ENCODE measurements around the gene TMEM150A.

Gene TMEM150A, protein sequence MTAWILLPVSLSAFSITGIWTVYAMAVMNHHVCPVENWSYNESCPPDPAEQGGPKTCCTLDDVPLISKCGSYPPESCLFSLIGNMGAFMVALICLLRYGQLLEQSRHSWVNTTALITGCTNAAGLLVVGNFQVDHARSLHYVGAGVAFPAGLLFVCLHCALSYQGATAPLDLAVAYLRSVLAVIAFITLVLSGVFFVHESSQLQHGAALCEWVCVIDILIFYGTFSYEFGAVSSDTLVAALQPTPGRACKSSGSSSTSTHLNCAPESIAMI

DNA sequence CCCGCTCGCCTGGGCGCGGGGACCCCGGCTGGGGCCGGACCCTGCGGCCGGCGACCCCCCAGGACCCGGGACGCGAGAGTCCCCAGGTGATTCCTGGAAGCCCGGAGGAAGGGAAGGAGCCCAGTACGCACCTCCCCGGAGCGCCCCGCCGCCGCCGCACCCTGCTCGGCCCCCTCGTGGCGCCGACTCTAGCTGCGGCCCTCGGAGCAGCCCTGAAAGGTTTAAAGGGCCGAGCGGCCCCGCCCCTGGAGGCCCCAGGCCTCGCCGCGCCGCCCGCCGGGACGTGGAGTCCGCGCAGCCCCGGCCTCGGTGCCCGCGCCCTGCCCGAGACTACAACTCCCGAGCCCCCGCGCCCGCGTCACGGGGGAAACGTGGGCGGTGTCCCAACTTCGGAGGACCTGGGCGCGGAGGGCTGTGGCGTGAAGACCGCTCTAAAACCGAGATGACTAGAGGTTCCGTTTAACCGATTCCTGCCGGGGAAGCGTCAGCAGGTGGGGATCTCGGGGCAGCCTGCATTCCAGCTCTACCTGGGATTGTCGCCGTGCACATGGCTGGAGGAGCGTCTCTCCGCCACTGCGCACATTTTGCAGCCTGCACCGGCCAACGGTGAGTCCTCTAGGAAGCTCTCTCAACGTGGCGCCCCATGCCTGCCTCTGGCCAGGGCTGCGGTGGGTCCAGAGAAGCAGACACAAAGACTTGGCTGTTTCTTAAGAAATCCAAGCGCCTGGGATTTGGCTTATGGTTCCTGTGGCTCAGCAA is at the start of gene TMEM150A:
TMEM150A (minus strand) TSS at position 223 of the 759 bp plus-strand sequence. CDS start 750 bp downstream, outside the sequence.
- TF ChIP-seq, protein P1, sequence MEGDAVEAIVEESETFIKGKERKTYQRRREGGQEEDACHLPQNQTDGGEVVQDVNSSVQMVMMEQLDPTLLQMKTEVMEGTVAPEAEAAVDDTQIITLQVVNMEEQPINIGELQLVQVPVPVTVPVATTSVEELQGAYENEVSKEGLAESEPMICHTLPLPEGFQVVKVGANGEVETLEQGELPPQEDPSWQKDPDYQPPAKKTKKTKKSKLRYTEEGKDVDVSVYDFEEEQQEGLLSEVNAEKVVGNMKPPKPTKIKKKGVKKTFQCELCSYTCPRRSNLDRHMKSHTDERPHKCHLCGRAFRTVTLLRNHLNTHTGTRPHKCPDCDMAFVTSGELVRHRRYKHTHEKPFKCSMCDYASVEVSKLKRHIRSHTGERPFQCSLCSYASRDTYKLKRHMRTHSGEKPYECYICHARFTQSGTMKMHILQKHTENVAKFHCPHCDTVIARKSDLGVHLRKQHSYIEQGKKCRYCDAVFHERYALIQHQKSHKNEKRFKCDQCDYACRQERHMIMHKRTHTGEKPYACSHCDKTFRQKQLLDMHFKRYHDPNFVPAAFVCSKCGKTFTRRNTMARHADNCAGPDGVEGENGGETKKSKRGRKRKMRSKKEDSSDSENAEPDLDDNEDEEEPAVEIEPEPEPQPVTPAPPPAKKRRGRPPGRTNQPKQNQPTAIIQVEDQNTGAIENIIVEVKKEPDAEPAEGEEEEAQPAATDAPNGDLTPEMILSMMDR (IDR thresholded peaks at IDR 0.05; ENCODE audit: insufficient read depth, low read depth, low read length, missing control alignments), result no peak
- H3K4me3 ChIP-seq (ENCODE audit: low read length), result peak within 1 kb of the TSS; percentile 73

DNA sequence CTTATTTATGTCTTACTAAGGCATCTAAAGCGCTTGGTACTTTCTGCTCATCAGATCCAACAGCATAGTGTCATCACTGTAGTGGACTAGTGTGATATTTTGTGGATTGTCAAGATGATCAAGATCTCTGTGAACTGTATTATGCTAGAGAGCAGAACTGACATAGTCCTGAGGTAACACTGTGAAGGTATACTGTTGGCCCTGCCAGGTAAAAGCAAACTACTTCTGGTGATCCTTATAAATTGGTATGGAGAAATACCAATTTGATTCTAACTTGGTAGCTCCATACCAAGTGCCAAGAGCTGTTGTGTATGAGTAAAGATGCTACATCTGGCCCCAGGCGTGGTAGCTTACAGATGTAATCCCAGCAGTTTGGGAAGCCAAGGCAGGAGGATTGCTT is 49.6 kb upstream of the TMEM150A start:
- H3K4me3 ChIP-seq (ENCODE audit: low read length), result no peak overlapping the region
- DNase-seq (ENCODE audit: low read depth), result no peak
- TF ChIP-seq, protein P1 (IDR thresholded peaks at IDR 0.05; ENCODE audit: insufficient read depth, low read depth, low read length, missing control alignments), result no peak

More for the DNA sequence above, at the start of gene TMEM150A:
- DNase-seq (ENCODE audit: low read depth), result peak; percentile 91

DNA sequence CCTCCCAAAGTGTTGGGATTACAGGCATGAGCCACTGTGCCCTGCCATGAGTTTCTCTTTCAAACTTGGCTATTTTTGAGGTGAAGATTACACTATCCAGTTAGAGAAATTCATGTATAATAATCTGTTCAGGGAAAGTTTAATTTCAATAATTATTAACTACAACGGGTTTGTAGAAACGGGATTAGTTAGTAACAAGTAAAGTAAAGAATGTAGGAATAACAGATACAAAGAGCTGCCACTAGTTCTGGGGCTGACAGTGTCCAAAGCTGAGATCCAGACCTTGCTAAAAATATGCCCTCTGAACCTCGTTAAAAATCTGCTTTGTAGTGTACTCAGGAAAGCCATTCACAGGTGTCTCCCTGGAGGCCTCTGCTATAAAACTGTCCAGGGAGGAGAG is 48.6 kb upstream of the TMEM150A start:
- TF ChIP-seq, protein P1 (IDR thresholded peaks at IDR 0.05; ENCODE audit: insufficient read depth, low read depth, low read length, missing control alignments), result no peak
- no peak overlapping the region for H3K4me3 ChIP-seq (ENCODE audit: low read length)
- DNase-seq (ENCODE audit: low read depth), result no peak

DNA sequence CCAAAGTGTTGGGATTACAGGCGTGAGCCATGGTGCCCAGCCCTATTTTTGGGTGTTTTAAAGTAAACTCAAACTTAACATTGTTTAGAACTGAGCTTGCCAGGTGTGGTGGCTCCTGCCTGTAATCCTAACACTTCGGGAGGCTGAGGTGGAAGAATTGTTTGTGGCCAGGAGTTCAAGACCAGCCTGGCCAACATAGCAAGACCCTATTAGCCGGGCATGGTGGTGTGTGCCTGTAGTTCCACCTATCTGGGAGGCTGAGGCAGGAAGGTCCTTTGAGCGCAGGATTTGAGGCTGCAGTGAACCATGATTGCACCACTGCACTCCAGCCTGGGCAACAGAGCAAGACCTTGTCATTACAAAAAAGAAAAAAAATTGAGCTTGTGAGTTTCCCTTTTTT is 48.0 kb upstream of the TMEM150A start:
- TF ChIP-seq, protein P1 (IDR thresholded peaks at IDR 0.05; ENCODE audit: insufficient read depth, low read depth, low read length, missing control alignments), result no peak
- no peak for DNase-seq (ENCODE audit: low read depth)

DNA sequence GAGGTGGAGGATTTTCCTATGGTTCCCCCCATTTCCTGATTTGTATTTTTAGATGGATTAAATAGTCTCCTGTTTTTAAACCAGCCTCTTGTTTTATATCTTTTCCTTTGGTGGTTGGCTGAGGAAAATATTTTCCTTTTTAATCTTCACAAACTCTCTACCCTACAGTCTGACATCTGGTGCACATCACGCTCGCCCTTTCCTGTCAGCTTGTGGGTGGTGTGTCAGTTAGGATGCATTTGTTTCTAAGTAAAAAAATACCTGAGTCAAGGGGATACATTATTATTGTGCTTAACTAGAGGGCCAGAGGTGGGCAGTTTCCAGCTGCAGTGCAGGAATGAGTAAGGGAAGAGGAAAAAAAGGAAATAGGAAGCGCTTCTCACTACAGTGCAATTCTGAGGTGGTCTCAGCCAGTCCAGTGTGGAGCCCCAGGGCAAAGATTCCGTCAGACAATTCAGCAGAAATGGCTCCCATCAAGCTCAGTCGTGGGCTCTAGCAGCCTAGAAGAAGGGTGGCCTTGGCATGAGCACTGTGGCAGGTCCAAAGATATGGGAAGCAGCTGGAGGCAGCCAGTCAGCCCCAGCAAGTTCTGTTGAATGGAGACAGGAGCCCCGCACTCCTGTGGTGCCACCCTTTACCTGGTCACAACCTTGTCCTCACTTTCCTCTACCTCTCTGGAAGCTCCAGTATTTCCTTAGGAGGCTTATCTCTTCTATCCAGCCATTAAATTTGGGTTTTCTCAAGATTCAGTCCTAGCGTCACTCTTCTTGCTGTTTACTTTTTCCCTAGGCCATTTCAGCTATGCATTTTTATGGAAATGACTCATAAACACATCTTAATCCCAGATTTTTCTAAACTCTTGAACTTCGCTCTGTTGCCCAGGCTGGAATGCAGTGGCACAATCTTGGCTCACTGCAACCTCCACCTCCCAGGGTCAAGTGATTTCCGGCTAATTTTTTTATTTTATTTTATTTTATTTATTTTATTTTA is 47.0 kb upstream of the TMEM150A start:
- peak; percentile 10 for DNase-seq (ENCODE audit: low read depth)
- H3K4me3 ChIP-seq (ENCODE audit: low read length), result no peak overlapping the region
- TF ChIP-seq, protein P1 (IDR thresholded peaks at IDR 0.05; ENCODE audit: insufficient read depth, low read depth, low read length, missing control alignments), result no peak

More for the DNA sequence above, 48.0 kb upstream of the TMEM150A start:
- no peak overlapping the region for H3K4me3 ChIP-seq (ENCODE audit: low read length)

DNA sequence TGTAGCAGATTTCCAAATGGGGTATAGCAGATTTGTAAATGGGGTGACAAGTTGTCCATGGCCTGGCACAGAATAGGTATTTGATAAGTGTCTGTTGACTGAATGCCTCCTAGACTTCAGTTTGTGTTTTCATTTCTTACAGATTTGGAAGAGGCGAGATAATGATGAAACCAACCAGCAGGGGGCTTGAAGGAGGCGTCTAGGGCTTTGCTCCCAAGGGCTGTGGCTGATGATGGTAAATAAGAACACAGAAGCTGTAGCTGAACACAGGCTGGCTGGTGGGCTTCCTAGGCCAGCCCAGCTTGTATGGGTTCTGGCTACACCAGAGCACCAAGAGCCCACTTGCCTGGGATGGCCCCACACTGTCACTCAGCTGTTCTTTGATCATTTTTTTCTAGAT is 46.1 kb upstream of the TMEM150A start:
- no peak overlapping the region for H3K4me3 ChIP-seq (ENCODE audit: low read length)
- DNase-seq (ENCODE audit: low read depth), result peak; percentile 27
- TF ChIP-seq, protein P1 (IDR thresholded peaks at IDR 0.05; ENCODE audit: insufficient read depth, low read depth, low read length, missing control alignments), result peak; percentile 41

Data from epithelial cell of esophagus (primary cell).